Measurements from ENCODE around the gene MYADML2.

Gene MYADML2

GRCh38 chr17:81895400-81895799, 51.6 kb downstream of the MYADML2 start:
- no peak for DNase-seq

- DNase-seq = no peak
Measured at GRCh38 chr17:81891303-81891552, 55.8 kb downstream of the MYADML2 start.

GRCh38 chr17:81890447-81891302, 56.4 kb downstream of the MYADML2 start:
- no peak for DNase-seq

Measured in GF-D8 (cell line).